Fibroblast of lung (primary cell): Measurements from ENCODE around the gene CMBL. TPM values are rescaled to one million over a fixed set of nuclear protein-coding genes. Genes with fewer than 3 reads are reported as not detected.

Experiments
- DNase-seq, 2 donors: peaks; one replicate each; pipeline versions ENCODE4 v3.0.0 to v3.0.0-alpha.2; 2010; ENCODE audit warnings: low read depth in 2 of 2
- H2AFZ ChIP-seq: 2 replicates; pipeline ENCODE4 v1.5.1; 2012; ENCODE audit warnings: low read length, control low read depth, inconsistent platforms
- H3K27ac ChIP-seq: 2 replicates; pipeline ENCODE4 v1.5.1; 2011; ENCODE audit warnings: low read length, control low read depth; ENCODE audit not compliant: insufficient read depth
- H3K27me3 ChIP-seq: 2 replicates; pipeline ENCODE4 v1.5.1; 2011; ENCODE audit warnings: mild to moderate bottlenecking, low read length; ENCODE audit not compliant: control insufficient read depth, insufficient read depth
- H3K36me3 ChIP-seq: 2 replicates; pipeline ENCODE4 v1.5.1; 2011; ENCODE audit warnings: low read length; ENCODE audit not compliant: control insufficient read depth, insufficient read depth
- H3K4me1 ChIP-seq: 2 replicates; pipeline ENCODE4 v1.5.1; 2011; ENCODE audit warnings: low read length; ENCODE audit not compliant: control insufficient read depth, insufficient read depth; ENCODE audit errors: extremely low read depth
- H3K4me2 ChIP-seq: 2 replicates; pipeline ENCODE4 v1.5.1; 2011; ENCODE audit warnings: low read length, control low read depth; ENCODE audit not compliant: insufficient read depth; ENCODE audit errors: extremely low read depth
- H3K4me3 ChIP-seq, 4 experiments: fragments of 200-600 bp in 1 of 4; sonication (generic) in 1 of 4; replicated peaks in 1 of 4; 2 replicates each; pipeline ENCODE4 v1.5.1; 2011 to 2016; ENCODE audit warnings: low read length in 4 of 4, low read depth in 3 of 4, mild to moderate bottlenecking in 3 of 4, control low read depth in 2 of 4, inconsistent platforms in 1 of 4, mixed read lengths in 1 of 4; ENCODE audit not compliant: insufficient read depth in 1 of 4; ENCODE audit errors: control extremely low read depth in 1 of 4
- H3K79me2 ChIP-seq: 2 replicates; pipeline ENCODE4 v1.5.1; 2012; ENCODE audit warnings: mild to moderate bottlenecking, low read length, inconsistent platforms; ENCODE audit not compliant: control insufficient read depth, insufficient read depth
- H3K9ac ChIP-seq: 2 replicates; pipeline ENCODE4 v1.5.1; 2011; ENCODE audit warnings: mild to moderate bottlenecking, low read length, control low read depth; ENCODE audit not compliant: insufficient read depth
- H3K9me3 ChIP-seq: 2 replicates; pipeline ENCODE4 v1.5.1; 2012; ENCODE audit warnings: low read depth, low read length; ENCODE audit not compliant: control insufficient read depth, insufficient read depth
- H4K20me1 ChIP-seq: 2 replicates; pipeline ENCODE4 v1.5.1; 2011; ENCODE audit warnings: low read length; ENCODE audit not compliant: control insufficient read depth, insufficient read depth; ENCODE audit errors: extremely low read depth
- EZH2 ChIP-seq: IDR thresholded peaks from 2 replicates; pipeline ENCODE4 v1.5.1; 2012; ENCODE audit warnings: low read length, control low read depth, mild to moderate bottlenecking; ENCODE audit errors: missing control alignments
- polyA plus RNA-seq, 2 donors: library from polyadenylated mRNA; depleted of rRNA in 1 of 2; stranded (reverse) in 1 of 2; unstranded in 1 of 2; fragments of >200 nt; gene quantifications; 2 replicates each; pipeline ENCODE4 v1.2.1, GENCODE V29; 2011 to 2012; ENCODE audit warnings: missing spikeins in 1 of 2
- total RNA-seq: library from RNA; depleted of rRNA; stranded (reverse); fragments of >200 nt; gene quantifications from 2 replicates; pipeline ENCODE4 v1.2.1, GENCODE V29; 2014
- TF ChIP-seq, protein P1 (sequence below), 2 donors: IDR thresholded peaks in 1 of 2; conservative IDR thresholded peaks in 1 of 2; 1 replicate in 1 of 2; 2 replicates in 1 of 2; pipeline ENCODE4 v1.5.1; 2011 to 2012; ENCODE audit warnings: low read length in 2 of 2, control low read depth in 1 of 2, inconsistent platforms in 1 of 2, low read depth in 1 of 2, mild to moderate bottlenecking in 1 of 2

The CMBL gene
- total and polyA plus RNA-seq, 2 donors (not counting 1 experiment from before 2014, with no cell fraction given): 18.6 to 20.8 TPM

GRCh38 chr5:10246761-10247160 is 60.9 kb downstream of the CMBL start:
- no peak overlapping the region for H2AFZ ChIP-seq
- no peaks in the 10 kb centered on the region for H3K9me3 ChIP-seq
- peaks cover 2% of the 10 kb centered on the region for H4K20me1 ChIP-seq
- H3K9ac ChIP-seq: no peak overlapping the region
- no peak overlapping the region for H3K4me3 ChIP-seq
- H3K27ac ChIP-seq: no peak overlapping the region
- no peak for TF ChIP-seq EZH2
- TF ChIP-seq, protein P1, sequence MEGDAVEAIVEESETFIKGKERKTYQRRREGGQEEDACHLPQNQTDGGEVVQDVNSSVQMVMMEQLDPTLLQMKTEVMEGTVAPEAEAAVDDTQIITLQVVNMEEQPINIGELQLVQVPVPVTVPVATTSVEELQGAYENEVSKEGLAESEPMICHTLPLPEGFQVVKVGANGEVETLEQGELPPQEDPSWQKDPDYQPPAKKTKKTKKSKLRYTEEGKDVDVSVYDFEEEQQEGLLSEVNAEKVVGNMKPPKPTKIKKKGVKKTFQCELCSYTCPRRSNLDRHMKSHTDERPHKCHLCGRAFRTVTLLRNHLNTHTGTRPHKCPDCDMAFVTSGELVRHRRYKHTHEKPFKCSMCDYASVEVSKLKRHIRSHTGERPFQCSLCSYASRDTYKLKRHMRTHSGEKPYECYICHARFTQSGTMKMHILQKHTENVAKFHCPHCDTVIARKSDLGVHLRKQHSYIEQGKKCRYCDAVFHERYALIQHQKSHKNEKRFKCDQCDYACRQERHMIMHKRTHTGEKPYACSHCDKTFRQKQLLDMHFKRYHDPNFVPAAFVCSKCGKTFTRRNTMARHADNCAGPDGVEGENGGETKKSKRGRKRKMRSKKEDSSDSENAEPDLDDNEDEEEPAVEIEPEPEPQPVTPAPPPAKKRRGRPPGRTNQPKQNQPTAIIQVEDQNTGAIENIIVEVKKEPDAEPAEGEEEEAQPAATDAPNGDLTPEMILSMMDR (conservative IDR thresholded peaks at IDR 0.05 in 1 of 2, IDR thresholded peaks at IDR 0.05 in 1 of 2; ENCODE audit: low read depth in 1 of 2, low read length in 2 of 2): no peak
- no peak for DNase-seq
- H3K4me1 ChIP-seq: peaks cover 7% of the 10 kb centered on the region
- no peak overlapping the region for H3K4me2 ChIP-seq
- H3K79me2 ChIP-seq: peaks cover 34% of the 10 kb centered on the region
- no peaks in the 10 kb centered on the region for H3K27me3 ChIP-seq
- no peaks in the 10 kb centered on the region for H3K36me3 ChIP-seq

DNA sequence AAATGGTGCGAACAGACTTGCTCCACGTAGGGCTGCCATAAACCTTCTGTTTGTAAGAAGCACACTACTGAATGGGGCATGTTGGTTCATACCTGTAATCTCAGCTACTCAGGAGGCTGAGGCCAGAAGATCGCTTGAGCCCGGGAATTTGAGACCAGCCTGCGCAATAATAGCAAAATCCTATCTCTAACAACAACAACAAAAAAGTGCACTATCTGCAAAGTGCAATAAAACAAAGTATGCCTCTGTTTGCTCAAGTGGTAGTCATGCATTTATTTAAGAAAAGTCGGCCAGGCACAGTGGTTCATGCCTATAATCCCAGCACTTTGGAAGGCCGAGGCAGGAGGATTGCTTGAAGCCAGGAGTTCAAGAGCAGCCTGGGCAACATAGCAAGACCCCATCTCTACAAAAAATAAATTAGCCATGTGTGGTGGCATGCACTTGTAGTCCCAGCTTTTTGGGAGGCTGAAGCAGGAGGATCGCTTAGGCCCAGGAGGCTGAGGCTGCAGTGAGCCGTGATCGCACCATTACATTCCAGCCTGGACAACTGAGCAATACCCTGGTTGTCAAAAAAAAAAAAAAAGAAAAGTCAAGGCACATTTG is 63.3 kb downstream of the CMBL start:
- Histone ChIP-seq H3K4me2 (no peak overlapping the region), H4K20me1 (no peaks in the 10 kb centered on the region), H3K79me2 (peaks cover 17% of the 10 kb centered on the region), H3K4me1 (peaks cover 4% of the 10 kb centered on the region), H3K27me3 (no peaks in the 10 kb centered on the region), H3K9me3 (no peaks in the 10 kb centered on the region), H3K27ac (no peak overlapping the region), H3K9ac (no peak overlapping the region), H3K4me3 (no peak overlapping the region), H2AFZ (no peak overlapping the region), H3K36me3 (no peaks in the 10 kb centered on the region)
- TF ChIP-seq, protein P1 (conservative IDR thresholded peaks at IDR 0.05 in 1 of 2, IDR thresholded peaks at IDR 0.05 in 1 of 2; ENCODE audit: low read depth in 1 of 2, low read length in 2 of 2): no peak
- TF ChIP-seq EZH2: no peak
- DNase-seq: no peak

DNA sequence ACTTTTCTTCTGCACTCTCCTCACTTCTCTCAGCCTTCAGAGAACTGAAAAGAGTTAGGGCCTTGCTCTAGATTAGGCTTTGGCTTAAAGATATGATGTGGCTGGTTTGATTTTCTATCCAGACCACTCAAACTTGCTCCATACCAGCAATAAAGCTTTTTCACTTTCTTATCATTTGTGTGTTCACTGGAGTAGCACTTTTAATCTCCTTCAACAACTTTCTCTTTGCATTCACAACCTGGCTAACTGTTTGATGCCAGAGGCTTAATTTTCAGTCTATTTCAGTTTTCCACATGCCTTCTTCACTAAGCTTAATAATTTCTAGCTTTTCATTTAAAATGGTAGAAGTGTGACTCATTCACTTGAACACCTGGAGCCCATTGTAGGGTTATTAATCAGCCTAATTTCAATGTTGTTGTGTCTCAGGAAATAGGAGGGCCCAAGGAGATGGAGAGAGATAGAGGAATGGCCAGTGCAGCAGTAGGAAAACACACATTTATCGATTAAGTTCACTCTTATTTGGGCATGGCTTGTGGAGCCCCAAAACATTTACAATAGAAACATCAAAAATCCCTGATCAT is 64.0 kb downstream of the CMBL start:
- H2AFZ ChIP-seq: no peak overlapping the region
- H4K20me1 ChIP-seq: no peaks in the 10 kb centered on the region
- H3K79me2 ChIP-seq: peaks cover 15% of the 10 kb centered on the region
- peak in 1 of 2 donors; percentile 41 for DNase-seq
- no peak overlapping the region for H3K4me2 ChIP-seq
- TF ChIP-seq EZH2: no peak
- TF ChIP-seq, protein P1 (conservative IDR thresholded peaks at IDR 0.05 in 1 of 2, IDR thresholded peaks at IDR 0.05 in 1 of 2; ENCODE audit: low read depth in 1 of 2, low read length in 2 of 2): no peak
- H3K4me1 ChIP-seq: peaks cover 2% of the 10 kb centered on the region
- H3K27ac ChIP-seq: no peak overlapping the region
- H3K9ac ChIP-seq: no peak overlapping the region
- no peak overlapping the region for H3K4me3 ChIP-seq
- H3K36me3 ChIP-seq: no peaks in the 10 kb centered on the region
- no peaks in the 10 kb centered on the region for H3K9me3 ChIP-seq
- no peaks in the 10 kb centered on the region for H3K27me3 ChIP-seq
